ENCODE measurements around the gene PCED1B. TPM values are rescaled to one million over a fixed set of nuclear protein-coding genes. Genes with fewer than 3 reads are reported as not detected.

PCED1B gene
- total RNA-seq, 6 donors from 2014 or later: 4.6 to 53.4 (median 11.7) TPM

DNA sequence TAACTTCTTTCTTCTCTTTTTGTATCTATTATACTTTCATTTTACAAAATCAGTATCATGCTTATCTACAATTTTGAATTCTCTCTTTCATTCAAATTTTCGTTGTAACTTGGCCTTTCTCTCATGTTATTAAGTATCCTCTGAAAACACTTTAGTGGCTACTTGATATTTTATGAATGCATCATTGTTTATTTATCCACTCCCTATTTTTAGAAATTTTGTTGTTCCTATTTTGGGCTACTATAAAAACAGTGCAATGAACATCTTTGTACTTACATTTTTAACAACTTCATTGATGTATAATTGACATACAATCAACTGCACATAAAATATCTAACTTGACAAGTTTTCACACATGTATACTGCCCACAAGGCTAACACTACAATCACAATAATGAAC lies 44.3 kb downstream of the PCED1B start:
- DNase-seq (no peak), ATAC-seq (ENCODE audit: low FRiP score in 2 of 2) (no peak)
- TF ChIP-seq POLR2A (IDR thresholded peaks at IDR 0.05) (no peak), POLR2AphosphoS5 (IDR thresholded peaks at IDR 0.05) (no peak), EP300 (IDR thresholded peaks at IDR 0.05) (no peak)
- TF ChIP-seq, protein P1, sequence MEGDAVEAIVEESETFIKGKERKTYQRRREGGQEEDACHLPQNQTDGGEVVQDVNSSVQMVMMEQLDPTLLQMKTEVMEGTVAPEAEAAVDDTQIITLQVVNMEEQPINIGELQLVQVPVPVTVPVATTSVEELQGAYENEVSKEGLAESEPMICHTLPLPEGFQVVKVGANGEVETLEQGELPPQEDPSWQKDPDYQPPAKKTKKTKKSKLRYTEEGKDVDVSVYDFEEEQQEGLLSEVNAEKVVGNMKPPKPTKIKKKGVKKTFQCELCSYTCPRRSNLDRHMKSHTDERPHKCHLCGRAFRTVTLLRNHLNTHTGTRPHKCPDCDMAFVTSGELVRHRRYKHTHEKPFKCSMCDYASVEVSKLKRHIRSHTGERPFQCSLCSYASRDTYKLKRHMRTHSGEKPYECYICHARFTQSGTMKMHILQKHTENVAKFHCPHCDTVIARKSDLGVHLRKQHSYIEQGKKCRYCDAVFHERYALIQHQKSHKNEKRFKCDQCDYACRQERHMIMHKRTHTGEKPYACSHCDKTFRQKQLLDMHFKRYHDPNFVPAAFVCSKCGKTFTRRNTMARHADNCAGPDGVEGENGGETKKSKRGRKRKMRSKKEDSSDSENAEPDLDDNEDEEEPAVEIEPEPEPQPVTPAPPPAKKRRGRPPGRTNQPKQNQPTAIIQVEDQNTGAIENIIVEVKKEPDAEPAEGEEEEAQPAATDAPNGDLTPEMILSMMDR (IDR thresholded peaks at IDR 0.05): no peak
- no peak overlapping the region for H3K4me3 ChIP-seq
- H3K27me3 ChIP-seq: no peaks in the 10 kb centered on the region
- H3K4me1 ChIP-seq: no peaks in the 10 kb centered on the region
- no peaks in the 10 kb centered on the region for H3K36me3 ChIP-seq
- WGBS, 2 donors: 43 to 44% methylated on average over 1 of the region's 1 CpG
- no peaks in the 10 kb centered on the region for H3K9me3 ChIP-seq
- no peak overlapping the region for H3K27ac ChIP-seq

DNA sequence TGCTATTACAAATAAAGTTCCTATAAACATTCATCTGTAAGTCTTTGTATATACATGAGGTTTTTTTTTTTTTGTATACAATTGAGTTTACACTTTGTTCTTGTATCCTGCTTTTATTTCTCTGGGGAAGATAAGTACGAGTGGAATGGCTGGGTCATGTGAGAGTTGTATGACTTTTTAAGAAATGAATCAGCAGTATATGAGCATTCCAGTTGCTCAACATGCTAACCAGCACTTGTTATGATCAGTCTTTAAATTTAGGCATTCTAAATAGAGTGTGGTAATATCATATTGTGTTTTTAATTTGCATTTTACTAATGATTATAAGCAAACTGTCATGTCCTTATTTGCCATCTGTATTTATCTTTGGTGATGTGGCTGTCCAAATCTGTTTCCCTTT lies 45.0 kb downstream of the PCED1B start:
- Histone ChIP-seq H3K4me1 (no peaks in the 10 kb centered on the region), H3K27ac (no peak overlapping the region), H3K9me3 (no peaks in the 10 kb centered on the region), H3K27me3 (no peaks in the 10 kb centered on the region), H3K36me3 (no peaks in the 10 kb centered on the region), H3K4me3 (no peak overlapping the region)
- DNase-seq: no peak
- no peak for ATAC-seq (ENCODE audit: low FRiP score in 2 of 2)
- WGBS, 2 donors: 18 to 31% methylated on average over 1 of the region's 1 CpG
- TF ChIP-seq, protein P1 (IDR thresholded peaks at IDR 0.05): no peak
- TF ChIP-seq POLR2AphosphoS5 (IDR thresholded peaks at IDR 0.05): no peak
- TF ChIP-seq EP300 (IDR thresholded peaks at IDR 0.05): no peak
- no peak for TF ChIP-seq POLR2A (IDR thresholded peaks at IDR 0.05)

DNA sequence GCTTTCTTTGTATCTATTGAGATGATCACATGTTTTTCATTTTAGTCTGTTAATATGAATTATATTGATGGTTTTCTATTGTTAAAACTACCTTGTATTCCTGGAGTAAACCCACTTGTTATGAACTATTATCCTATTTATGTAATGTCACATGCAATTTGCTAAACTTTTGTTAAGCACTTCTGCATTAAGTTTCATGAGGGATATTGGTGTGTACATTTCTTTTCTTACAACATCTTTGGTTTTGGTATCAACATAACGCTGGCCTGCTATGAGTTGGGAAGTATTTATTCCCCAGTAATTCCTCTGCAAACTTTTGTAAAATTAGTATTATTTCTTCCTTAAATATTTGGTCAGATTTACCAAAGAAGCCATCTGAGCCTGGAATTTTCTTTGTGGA lies 46.8 kb downstream of the PCED1B start:
- no peaks in the 10 kb centered on the region for H3K36me3 ChIP-seq
- no peaks in the 10 kb centered on the region for H3K4me1 ChIP-seq
- DNase-seq (no peak), ATAC-seq (ENCODE audit: low FRiP score in 2 of 2) (no peak)
- no peak overlapping the region for H3K27ac ChIP-seq
- no peak overlapping the region for H3K4me3 ChIP-seq
- TF ChIP-seq POLR2AphosphoS5 (IDR thresholded peaks at IDR 0.05) (no peak), POLR2A (IDR thresholded peaks at IDR 0.05) (no peak)
- 82 to 86% methylated on average over 1 of the region's 1 CpG for WGBS, 2 donors
- no peaks in the 10 kb centered on the region for H3K27me3 ChIP-seq
- no peaks in the 10 kb centered on the region for H3K9me3 ChIP-seq

DNA sequence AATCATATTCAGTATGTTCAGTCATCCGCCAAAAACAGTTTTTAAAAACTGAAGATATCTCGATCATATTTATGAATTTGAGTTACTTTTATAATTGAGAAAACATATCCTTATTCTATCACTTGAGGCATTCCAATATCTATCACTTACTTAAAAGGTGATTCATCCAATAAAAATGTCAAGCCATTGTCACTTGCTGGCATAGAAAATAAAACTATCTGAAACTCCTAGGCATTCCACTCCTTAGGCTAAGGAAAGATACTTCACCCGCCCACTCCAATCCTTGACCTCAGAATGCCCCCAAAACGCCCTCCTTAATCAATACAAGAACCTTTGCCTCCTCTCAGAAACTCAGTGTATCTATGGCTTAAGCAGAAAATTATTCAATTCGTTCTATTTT lies 51.6 kb downstream of the PCED1B start:
- no peak overlapping the region for H3K4me3 ChIP-seq
- no peak for ATAC-seq (ENCODE audit: low FRiP score in 2 of 2)
- no peak overlapping the region for H3K27ac ChIP-seq
- H3K36me3 ChIP-seq: no peaks in the 10 kb centered on the region
- H3K4me1 ChIP-seq: no peaks in the 10 kb centered on the region
- no peak for DNase-seq
- TF ChIP-seq, protein P1 (IDR thresholded peaks at IDR 0.05): no peak
- TF ChIP-seq POLR2A (IDR thresholded peaks at IDR 0.05) (no peak), POLR2AphosphoS5 (IDR thresholded peaks at IDR 0.05) (no peak), EP300 (IDR thresholded peaks at IDR 0.05) (no peak)
- no peaks in the 10 kb centered on the region for H3K9me3 ChIP-seq
- H3K27me3 ChIP-seq: no peaks in the 10 kb centered on the region
- 75 to 87% methylated on average over 5 of the region's 5 CpGs for WGBS, 2 donors

DNA sequence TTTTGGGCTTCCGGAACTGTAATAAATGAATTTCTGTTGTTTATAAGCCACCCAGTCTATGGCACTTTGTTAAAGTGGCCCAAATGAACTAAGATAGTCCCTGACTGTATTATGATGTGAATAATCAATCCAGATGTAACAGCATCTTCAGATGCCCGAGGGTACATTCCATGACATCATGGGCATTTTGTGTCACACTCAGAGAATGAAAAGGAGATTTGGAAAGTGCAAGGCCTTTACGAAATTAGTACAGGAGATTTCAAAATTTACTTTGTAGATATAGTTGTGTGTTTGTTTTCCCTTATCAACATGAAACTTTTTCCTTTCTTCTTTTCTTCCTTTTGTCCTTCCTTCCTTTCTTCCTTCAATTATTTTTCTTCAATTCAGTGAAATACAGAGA lies 54.6 kb downstream of the PCED1B start:
- WGBS, 2 donors: 82 to 84% methylated on average over 3 of the region's 3 CpGs
- no peak for TF ChIP-seq POLR2AphosphoS5 (IDR thresholded peaks at IDR 0.05)
- no peak for TF ChIP-seq POLR2A (IDR thresholded peaks at IDR 0.05)
- TF ChIP-seq, protein P1 (IDR thresholded peaks at IDR 0.05): no peak
- TF ChIP-seq EP300 (IDR thresholded peaks at IDR 0.05): no peak
- ATAC-seq (ENCODE audit: low FRiP score in 2 of 2): no peak
- no peaks in the 10 kb centered on the region for H3K36me3 ChIP-seq
- H3K4me3 ChIP-seq: no peak overlapping the region
- no peaks in the 10 kb centered on the region for H3K4me1 ChIP-seq
- no peak for DNase-seq
- H3K27ac ChIP-seq: no peak overlapping the region
- H3K27me3 ChIP-seq: no peaks in the 10 kb centered on the region
- H3K9me3 ChIP-seq: no peaks in the 10 kb centered on the region

All from upper lobe of left lung (tissue), 6 donors.